GM18907 (cell line): ENCODE data around the gene TMEM117.

ENCODE experiments used
- ATAC-seq: cut with Tn5 transposase; IDR thresholded peaks from one replicate; pipeline ENCODE4 v1.9.1; 2021; ENCODE audit warnings: mild to moderate bottlenecking, moderate library complexity; ENCODE audit not compliant: unreplicated experiment

Gene TMEM117

GRCh38 chr12:44078273-44078672 is 242.4 kb downstream of the TMEM117 start:
- ATAC-seq: no peak

GRCh38 chr12:44088647-44089046 is 252.8 kb downstream of the TMEM117 start:
- no peak for ATAC-seq

- ATAC-seq: no peak
These were observed 256.2 kb downstream of the TMEM117 start for GRCh38 chr12:44091948-44092606.

DNA sequence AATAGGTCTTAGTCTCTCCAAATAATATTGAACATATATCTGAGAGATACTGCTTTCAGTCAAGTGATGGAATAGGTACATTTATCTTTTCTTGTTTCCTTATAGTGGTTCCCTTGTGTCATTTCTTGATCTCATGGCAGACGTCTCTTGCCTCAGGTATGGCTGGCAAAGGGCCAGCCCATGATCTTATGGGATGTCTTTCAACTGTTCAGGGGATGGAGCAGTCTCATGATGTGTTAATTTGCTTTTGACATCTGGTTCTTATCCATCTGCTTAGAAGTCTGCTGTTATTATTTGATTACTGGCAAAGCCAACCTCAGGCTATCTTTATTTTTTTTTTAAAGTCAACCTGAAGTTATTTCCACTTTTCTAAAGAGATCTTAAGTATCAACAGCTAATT is 262.9 kb downstream of the TMEM117 start:
- ATAC-seq: no peak

- ATAC-seq: no peak
These were observed 263.6 kb downstream of the TMEM117 start for GRCh38 chr12:44099486-44099885.

DNA sequence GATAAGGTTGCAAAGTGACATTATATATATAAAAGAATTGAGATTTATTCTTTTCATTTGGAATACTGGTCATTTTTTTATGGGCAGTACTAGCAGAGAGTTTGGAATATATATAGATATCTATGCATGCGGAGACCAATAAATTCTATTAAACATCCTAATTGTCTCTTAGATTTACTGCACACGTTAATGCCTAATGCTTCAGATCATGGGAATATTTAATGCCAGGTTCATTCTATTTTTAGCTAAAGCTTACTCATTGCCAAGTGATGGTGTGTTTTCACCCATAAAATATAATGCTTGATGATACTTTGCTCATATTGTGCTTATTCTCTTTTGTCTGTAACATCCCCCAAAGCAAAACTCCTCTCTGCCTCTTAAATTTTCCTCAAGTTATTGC is 264.4 kb downstream of the TMEM117 start:
- no peak for ATAC-seq

- ATAC-seq: no peak
These were observed 265.6 kb downstream of the TMEM117 start for GRCh38 chr12:44101475-44101874.

GRCh38 chr12:44114906-44115305 is 279.0 kb downstream of the TMEM117 start:
- ATAC-seq: no peak

GRCh38 chr12:44117337-44117736 is 281.5 kb downstream of the TMEM117 start:
- ATAC-seq: no peak

GRCh38 chr12:44118946-44119345 is 283.1 kb downstream of the TMEM117 start:
- no peak for ATAC-seq

- no peak for ATAC-seq
These were observed 290.9 kb downstream of the TMEM117 start for GRCh38 chr12:44126806-44127205.

DNA sequence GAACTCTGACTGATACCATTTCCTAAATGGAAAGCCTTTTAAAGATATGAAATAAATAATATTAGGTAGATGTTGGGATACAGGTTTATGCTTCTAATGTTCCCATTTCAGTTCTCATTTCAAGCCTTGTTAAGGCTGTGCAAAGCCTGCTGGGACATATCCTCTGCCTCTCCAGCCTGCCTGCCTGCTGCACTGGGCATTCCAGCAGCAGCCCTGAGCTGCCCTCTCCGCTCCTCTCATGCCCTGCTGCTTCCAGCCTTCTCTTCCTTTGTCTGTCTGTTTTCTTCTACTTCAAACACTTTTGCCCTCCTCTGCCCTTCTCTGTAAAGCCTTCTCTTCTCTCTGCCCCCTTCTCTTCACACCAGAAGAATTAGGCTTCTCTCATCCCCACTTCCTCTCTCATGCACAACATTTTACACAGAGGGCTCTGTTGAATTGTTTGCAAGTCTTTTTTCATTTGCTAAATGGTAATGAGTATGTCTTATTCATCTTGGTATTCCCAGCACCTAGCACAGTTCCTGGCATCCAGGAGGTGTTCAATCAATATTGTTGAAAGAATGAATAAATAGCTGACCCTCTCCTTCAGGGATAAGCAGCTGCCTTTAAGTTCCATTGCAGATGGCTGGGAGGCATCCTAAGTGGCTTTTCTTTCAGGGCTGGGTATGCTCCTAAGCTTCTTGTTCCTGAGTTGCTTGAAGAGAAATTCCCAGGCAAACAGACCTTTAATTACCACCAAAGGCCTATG is 292.3 kb downstream of the TMEM117 start:
- ATAC-seq: no peak

DNA sequence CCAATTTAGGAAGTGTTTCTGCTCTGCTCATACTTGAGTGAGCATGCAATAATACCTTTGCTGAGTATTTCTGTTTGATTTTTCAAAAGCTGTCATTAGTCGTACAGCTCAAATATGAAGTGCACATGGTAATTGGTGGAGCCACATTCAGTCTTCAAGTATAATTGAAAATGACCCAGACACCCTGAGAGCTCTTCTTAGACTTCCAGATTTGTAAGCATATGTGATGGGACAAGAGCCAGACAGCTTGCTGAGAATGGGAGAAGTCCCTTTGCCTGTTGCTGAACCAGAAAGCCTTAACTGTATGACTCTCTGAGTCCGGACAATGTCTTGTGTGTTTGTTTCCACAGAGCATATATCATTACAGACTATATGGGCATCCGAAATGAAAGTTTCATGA is 307.3 kb downstream of the TMEM117 start:
- no peak for ATAC-seq

- no peak for ATAC-seq
These were observed 313.1 kb downstream of the TMEM117 start for GRCh38 chr12:44148936-44149335.

DNA sequence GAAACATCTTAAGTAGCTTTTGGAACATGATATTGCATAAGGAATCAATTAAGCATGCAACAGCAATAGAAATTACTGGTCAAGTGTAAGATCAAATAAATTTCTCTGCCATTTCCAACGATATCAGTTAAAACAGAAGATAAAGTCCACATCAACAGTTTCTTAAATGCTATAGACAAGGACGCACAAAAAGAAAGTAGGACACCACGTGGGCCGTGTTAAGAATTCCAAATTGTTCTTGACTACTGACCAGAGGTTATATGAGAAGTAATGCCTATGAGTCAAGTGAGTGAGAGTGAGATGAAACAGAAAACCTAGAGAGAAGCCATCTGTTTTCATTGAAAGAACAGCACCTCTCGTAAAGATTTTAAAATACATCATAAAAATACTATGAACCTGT is 318.2 kb downstream of the TMEM117 start:
- no peak for ATAC-seq

DNA sequence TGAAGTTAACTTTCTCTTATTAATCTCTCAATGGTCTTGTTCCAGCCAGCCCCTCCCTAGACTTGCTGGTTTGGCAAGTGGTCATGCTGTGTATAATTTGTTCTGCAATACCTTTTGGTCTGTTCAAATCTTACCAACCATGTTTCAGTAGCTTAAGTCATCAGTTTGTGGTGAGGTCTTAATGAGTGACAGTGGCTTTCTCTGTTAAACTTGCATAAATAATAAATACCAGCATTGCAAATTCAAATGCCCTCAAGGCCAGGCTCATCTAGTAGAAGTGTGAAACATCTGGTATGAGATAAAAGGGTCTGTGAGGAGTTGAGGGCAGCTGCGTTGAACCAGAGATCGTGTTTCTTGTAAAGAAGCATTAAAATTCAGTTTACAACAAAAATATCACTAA is 319.5 kb downstream of the TMEM117 start:
- ATAC-seq: no peak

DNA sequence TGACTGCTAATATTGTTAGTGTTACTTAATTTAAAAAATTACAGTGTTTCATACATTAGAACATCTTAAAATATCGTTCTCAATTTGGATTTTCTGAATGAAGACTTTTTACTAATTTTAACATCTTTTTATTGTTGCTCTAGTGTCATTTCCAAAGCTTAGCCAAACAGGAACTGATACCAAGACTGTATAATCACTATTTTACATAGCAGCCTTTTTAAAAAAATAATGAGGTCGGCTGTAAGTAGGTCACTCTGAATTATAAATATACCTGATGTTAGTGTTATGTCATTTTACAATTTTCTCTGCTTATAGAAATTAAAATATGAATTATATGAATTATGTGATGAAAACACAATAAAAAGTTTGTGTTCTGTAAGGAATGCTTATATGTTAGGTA is 321.5 kb downstream of the TMEM117 start:
- ATAC-seq: no peak

GRCh38 chr12:44158746-44159145 is 322.9 kb downstream of the TMEM117 start:
- ATAC-seq: no peak

GRCh38 chr12:44159216-44159615 is 323.3 kb downstream of the TMEM117 start:
- no peak for ATAC-seq

- ATAC-seq: no peak
These were observed 324.0 kb downstream of the TMEM117 start for GRCh38 chr12:44159862-44160261.

DNA sequence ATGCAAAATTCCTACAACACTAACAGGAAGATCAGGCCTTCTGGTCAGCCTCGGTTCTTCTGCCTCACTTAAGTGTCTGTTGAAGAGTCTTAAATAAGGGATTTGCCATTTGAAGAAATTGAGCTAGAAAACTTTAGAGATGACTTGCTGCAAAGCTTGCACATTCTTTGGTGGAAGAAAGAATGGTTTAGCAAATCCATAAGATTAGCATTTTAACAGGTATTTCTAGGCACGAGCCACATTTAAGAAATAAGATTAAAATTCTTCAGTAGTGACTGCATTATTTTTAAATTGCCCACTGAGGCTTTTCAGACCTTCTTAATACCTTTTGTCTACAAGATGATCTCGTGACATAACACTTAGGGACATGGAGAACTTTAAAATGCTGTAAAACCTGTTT is 327.1 kb downstream of the TMEM117 start:
- no peak for ATAC-seq

- no peak for ATAC-seq
These were observed 338.2 kb downstream of the TMEM117 start for GRCh38 chr12:44174053-44174452.
